Endothelial cell (in vitro differentiated cells): ENCODE data around the gene XPO4. TPM values are rescaled to one million over a fixed set of nuclear protein-coding genes. Genes with fewer than 3 reads are reported as not detected.

Experiments
- DNase-seq: peaks from one replicate; pipeline ENCODE4 v3.0.0; 2021; ENCODE audit warnings: low spot score
- H3K27ac Mint-ChIP-seq: one replicate; pipeline ENCODE4 v1.8.0; 2021; ENCODE audit warnings: mixed read lengths, inconsistent platforms; ENCODE audit not compliant: unreplicated experiment
- H3K27me3 Mint-ChIP-seq: one replicate; pipeline ENCODE4 v1.8.0; 2021; ENCODE audit warnings: mild to moderate bottlenecking, moderate library complexity, mixed read lengths, inconsistent platforms; ENCODE audit not compliant: unreplicated experiment
- H3K36me3 Mint-ChIP-seq: one replicate; pipeline ENCODE4 v1.8.0; 2021; ENCODE audit warnings: mild to moderate bottlenecking, low read depth, mixed read lengths, inconsistent platforms; ENCODE audit not compliant: unreplicated experiment
- H3K4me1 Mint-ChIP-seq: one replicate; pipeline ENCODE4 v1.8.0; 2021; ENCODE audit warnings: mild to moderate bottlenecking, mixed read lengths, inconsistent platforms; ENCODE audit not compliant: unreplicated experiment
- H3K4me3 Mint-ChIP-seq: one replicate; pipeline ENCODE4 v1.8.0; 2021; ENCODE audit warnings: mild to moderate bottlenecking, mixed read lengths, inconsistent platforms; ENCODE audit not compliant: unreplicated experiment
- H3K9me3 Mint-ChIP-seq: one replicate; pipeline ENCODE4 v1.8.0; 2021; ENCODE audit warnings: mixed read lengths, inconsistent platforms; ENCODE audit not compliant: unreplicated experiment
- CTCF ChIP-seq: fragments of 200-600 bp; sonication (generic); IDR thresholded peaks from one replicate; pipeline ENCODE4 v1.5.0; 2021; ENCODE audit warnings: antibody characterized with exemption; ENCODE audit not compliant: unreplicated experiment
- total RNA-seq: library from RNA; stranded (reverse); fragmentation: NEBNext Ultra II Directional; extraction: Animal tissue kit (Norgen Biotek cat#: 25700); gene quantifications from one replicate; pipeline ENCODE4 v1.2.1, GENCODE V29; 2021; ENCODE audit not compliant: unreplicated experiment

XPO4 gene
- total RNA-seq, 1 donor from 2014 or later, result 18.0 TPM

DNA sequence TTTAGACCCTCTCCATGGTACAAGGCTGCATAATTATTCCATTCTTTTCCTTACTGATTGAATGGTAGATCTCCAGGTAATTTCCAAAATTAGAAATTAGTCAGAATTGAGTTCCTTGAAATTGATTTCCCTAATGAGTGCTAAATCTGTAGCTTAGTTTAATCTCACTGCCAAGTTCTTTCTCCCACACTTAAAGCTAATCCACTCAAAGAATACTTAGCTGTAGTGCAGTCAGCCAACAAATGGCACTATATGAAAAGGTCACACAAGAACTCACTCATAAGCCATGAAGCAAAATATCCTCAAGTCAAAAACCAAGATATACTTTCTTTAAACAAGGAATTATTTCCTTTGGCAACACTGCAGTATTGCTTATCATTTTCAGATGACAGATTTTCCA, 62.0 kb downstream of the XPO4 start:
- no peaks in the 10 kb centered on the region for H3K4me1 Mint-ChIP-seq
- DNase-seq, result no peak
- H3K36me3 Mint-ChIP-seq, result peaks cover 10% of the 10 kb centered on the region
- no peak overlapping the region for H3K27ac Mint-ChIP-seq
- H3K4me3 Mint-ChIP-seq, result no peak overlapping the region
- TF ChIP-seq CTCF, result no peak
- H3K9me3 Mint-ChIP-seq, result no peaks in the 10 kb centered on the region
- H3K27me3 Mint-ChIP-seq, result no peaks in the 10 kb centered on the region

DNA sequence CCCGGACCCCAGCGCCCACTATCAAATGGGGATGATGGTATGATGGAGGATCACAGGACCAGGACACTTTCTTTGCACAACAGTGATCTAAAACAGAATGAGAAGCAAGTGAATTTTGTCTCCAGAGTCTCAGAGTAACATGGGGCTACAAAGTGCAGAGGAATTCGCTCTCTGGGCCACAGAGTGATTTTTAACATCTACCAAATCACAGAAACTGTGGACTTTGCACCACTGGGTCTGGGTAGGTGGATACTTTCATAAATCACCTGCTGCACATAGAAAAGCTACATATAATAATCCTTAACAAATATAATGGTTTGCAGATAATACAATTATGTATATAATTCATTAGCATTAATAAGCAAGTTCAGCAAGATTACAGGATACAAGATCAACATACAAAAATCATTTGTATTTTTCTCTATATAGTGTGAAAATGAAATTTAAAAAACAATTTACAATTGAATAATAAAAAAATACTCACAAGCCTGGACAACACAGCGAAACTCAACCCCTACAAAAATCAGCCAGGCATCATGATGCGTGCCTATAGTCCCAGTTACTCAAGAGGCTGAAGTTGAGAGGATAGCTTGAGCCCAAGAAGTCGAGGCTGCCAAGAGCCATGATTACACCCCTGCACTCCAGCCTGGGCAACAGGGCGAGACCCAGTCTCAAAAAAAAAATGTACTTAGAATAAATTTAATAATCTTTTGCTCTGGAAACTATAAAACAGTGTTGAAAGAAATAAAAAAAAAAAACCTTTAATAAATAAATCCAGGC, 68.5 kb downstream of the XPO4 start:
- H3K9me3 Mint-ChIP-seq, result no peaks in the 10 kb centered on the region
- H3K36me3 Mint-ChIP-seq, result peaks cover 10% of the 10 kb centered on the region
- H3K4me1 Mint-ChIP-seq, result no peaks in the 10 kb centered on the region
- H3K4me3 Mint-ChIP-seq, result no peak overlapping the region
- DNase-seq, result no peak
- TF ChIP-seq CTCF, result no peak
- H3K27ac Mint-ChIP-seq, result no peak overlapping the region
- no peaks in the 10 kb centered on the region for H3K27me3 Mint-ChIP-seq

- no peak for DNase-seq
- H3K27ac Mint-ChIP-seq, result no peak overlapping the region
- peaks cover 8% of the 10 kb centered on the region for H3K36me3 Mint-ChIP-seq
- no peaks in the 10 kb centered on the region for H3K27me3 Mint-ChIP-seq
- TF ChIP-seq CTCF, result no peak
- H3K4me3 Mint-ChIP-seq, result no peak overlapping the region
- H3K4me1 Mint-ChIP-seq, result no peaks in the 10 kb centered on the region
- H3K9me3 Mint-ChIP-seq, result no peaks in the 10 kb centered on the region
Measured at GRCh38 chr13:20832861-20833260, 69.7 kb downstream of the XPO4 start.

GRCh38 chr13:20831933-20832332, 70.6 kb downstream of the XPO4 start:
- no peak overlapping the region for H3K4me3 Mint-ChIP-seq
- peaks cover 3% of the 10 kb centered on the region for H3K36me3 Mint-ChIP-seq
- no peaks in the 10 kb centered on the region for H3K27me3 Mint-ChIP-seq
- no peaks in the 10 kb centered on the region for H3K9me3 Mint-ChIP-seq
- DNase-seq, result no peak
- no peak for TF ChIP-seq CTCF
- peaks cover 2% of the 10 kb centered on the region for H3K4me1 Mint-ChIP-seq
- no peak overlapping the region for H3K27ac Mint-ChIP-seq

- H3K27me3 Mint-ChIP-seq, result no peaks in the 10 kb centered on the region
- DNase-seq, result no peak
- no peaks in the 10 kb centered on the region for H3K36me3 Mint-ChIP-seq
- H3K9me3 Mint-ChIP-seq, result no peaks in the 10 kb centered on the region
- H3K27ac Mint-ChIP-seq, result no peak overlapping the region
- H3K4me3 Mint-ChIP-seq, result no peak overlapping the region
- TF ChIP-seq CTCF, result no peak
- H3K4me1 Mint-ChIP-seq, result peaks cover 2% of the 10 kb centered on the region
Measured at GRCh38 chr13:20831254-20831653, 71.3 kb downstream of the XPO4 start.
